ENCODE data around the gene ANGPT4. TPM values are rescaled to one million over a fixed set of nuclear protein-coding genes. Genes with fewer than 3 reads are reported as not detected.
A peak's percentile ranks its signal among the peaks of the same experiment; 100 is the strongest.

The ANGPT4 gene
- total and polyA plus RNA-seq, 2 of the 8 experiments (the other 6 are each of a cell fraction or from before 2014, with no cell fraction given) = 0.07 to 0.33 TPM

DNA sequence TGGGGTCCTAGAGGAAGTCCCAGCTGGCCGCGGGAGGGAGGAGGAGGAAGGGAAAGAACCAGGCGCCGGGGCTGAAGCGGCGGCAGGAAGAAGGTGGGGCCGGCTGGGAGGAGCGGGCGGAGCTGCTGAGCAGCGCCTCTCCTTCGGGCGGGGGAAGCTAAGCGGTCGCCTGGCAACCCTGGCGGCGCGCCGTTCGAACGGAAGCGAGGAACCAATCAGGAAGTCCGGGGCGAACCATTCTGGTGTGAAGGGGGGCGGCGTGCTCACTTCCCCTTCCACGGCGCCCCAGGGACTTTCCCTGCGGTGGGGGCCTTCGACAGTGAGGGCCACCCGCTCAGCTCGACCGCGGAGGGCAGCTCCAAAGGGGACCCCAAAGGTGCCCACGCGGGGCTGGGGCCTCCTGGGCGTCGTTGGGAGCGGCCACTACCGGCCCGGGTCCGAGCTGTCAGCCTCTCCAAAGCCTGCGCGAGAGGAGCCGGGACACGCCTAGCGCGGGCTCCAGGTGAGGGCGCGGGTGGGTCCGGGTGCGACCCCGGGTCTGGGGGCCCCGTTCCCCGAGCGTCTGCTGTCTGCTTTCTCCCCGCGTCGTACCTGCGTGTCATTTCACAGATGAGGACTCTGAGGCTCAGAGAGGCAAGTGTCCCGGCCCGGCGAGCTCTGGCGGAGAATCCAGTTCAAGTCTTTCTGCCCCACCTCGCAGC lies 82.5 kb downstream of the ANGPT4 start, which contains the start of gene FAM110A (continued):
- TF ChIP-seq, protein P1, sequence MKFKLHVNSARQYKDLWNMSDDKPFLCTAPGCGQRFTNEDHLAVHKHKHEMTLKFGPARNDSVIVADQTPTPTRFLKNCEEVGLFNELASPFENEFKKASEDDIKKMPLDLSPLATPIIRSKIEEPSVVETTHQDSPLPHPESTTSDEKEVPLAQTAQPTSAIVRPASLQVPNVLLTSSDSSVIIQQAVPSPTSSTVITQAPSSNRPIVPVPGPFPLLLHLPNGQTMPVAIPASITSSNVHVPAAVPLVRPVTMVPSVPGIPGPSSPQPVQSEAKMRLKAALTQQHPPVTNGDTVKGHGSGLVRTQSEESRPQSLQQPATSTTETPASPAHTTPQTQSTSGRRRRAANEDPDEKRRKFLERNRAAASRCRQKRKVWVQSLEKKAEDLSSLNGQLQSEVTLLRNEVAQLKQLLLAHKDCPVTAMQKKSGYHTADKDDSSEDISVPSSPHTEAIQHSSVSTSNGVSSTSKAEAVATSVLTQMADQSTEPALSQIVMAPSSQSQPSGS (IDR thresholded peaks at IDR 0.05; ENCODE audit: low read length) = no peak
- TF ChIP-seq CEBPB (IDR thresholded peaks at IDR 0.05; ENCODE audit: low read depth, low read length) (no peak), JUN (IDR thresholded peaks at IDR 0.05; ENCODE audit: low read depth, low read length) (no peak), KDM4A (IDR thresholded peaks at IDR 0.05; ENCODE audit: low read depth, low read length, severe bottlenecking) (peak; percentile 91), CREB1 (IDR thresholded peaks at IDR 0.05) (0 out of 2 replicates have a peak, but pooled peaks have one; percentile 13), BCL11A (IDR thresholded peaks at IDR 0.05; ENCODE audit: low read depth in 2 of 2, low read length in 2 of 2) (no peak), CHD1 (IDR thresholded peaks at IDR 0.05; ENCODE audit: low read depth, low read length) (peak; percentile 89), SIX5 (IDR thresholded peaks at IDR 0.05; ENCODE audit: low read depth, low read length) (no peak), CBX5 (IDR thresholded peaks at IDR 0.05; ENCODE audit: low read depth, low read length) (no peak), KDM1A (IDR thresholded peaks at IDR 0.05; ENCODE audit: borderline replicate concordance, low read length) (no peak; the same call in 1 of the 2 replicates), E2F6 (IDR thresholded peaks at IDR 0.05) (peak; percentile 10; the same call in 1 of the 2 replicates), CBX8 (IDR thresholded peaks at IDR 0.05; ENCODE audit: borderline replicate concordance, low read depth, low read length) (no peak), SP2 (IDR thresholded peaks at IDR 0.05; ENCODE audit: low read length) (no peak), MAFK (IDR thresholded peaks at IDR 0.05; ENCODE audit: low read depth, low read length) (no peak), FOSL1 (IDR thresholded peaks at IDR 0.05; ENCODE audit: insufficient read depth, low read depth, low read length) (no peak), EGR1 (IDR thresholded peaks at IDR 0.05; ENCODE audit: borderline replicate concordance, low read depth, low read length) (peak; percentile 74; the same call in 1 of the 2 replicates), SP4 (IDR thresholded peaks at IDR 0.05; ENCODE audit: low read length) (no peak), RXRA (IDR thresholded peaks at IDR 0.05; ENCODE audit: insufficient read depth, low read depth, low read length) (no peak), PHF8 (conservative IDR thresholded peaks at IDR 0.05; ENCODE audit: low read depth, low read length) (no peak; the same call in 1 of the 2 replicates), SAP30 (IDR thresholded peaks at IDR 0.05; ENCODE audit: insufficient read depth, insufficient replicate concordance, low read length) (no peak), SIN3A (conservative IDR thresholded peaks at IDR 0.05 in 1 of 2, IDR thresholded peaks at IDR 0.05 in 1 of 2; ENCODE audit: low read depth in 1 of 2, low read length in 2 of 2) (peak; percentile 76 to 94; a peak in 2 of 4 replicates), BACH1 (IDR thresholded peaks at IDR 0.05; ENCODE audit: low read length) (no peak), POLR2AphosphoS5 (IDR thresholded peaks at IDR 0.05; ENCODE audit: low read depth, low read length) (no peak)
